ENCODE results near the gene MPLKIP.

MPLKIP gene

DNA sequence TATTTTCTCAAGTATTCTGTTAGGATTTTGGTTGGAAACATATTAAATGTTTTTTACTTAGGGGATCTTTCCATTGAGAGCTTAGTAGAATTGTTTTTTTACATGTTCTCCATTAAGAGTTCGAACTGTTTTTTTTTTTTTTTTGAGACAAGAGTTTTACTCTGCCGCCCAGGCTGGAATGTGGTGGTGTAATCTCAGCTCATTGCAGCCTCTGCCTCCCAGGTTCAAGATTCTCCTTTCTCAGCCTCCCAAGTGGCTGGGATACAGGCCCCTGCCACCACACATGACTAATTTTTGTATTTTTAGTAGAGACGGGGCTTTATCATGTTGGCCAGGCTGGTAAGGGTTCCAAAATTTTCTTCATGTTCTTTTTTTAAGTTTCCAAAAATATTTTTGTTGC lies 33.2 kb downstream of the MPLKIP start:
- DNase-seq, result no peak
- Histone ChIP-seq H3K9me3 (ENCODE audit: control insufficient read depth, low read length) (no peaks in the 10 kb centered on the region), H3K4me3 (ENCODE audit: insufficient read depth, low read depth, low read length, poor library complexity, severe bottlenecking) (no peak overlapping the region), H3K27ac (ENCODE audit: insufficient read depth, low read length, poor library complexity, severe bottlenecking) (no peak overlapping the region), H3K4me1 (ENCODE audit: control insufficient read depth, insufficient read depth, low read length, poor library complexity, severe bottlenecking) (no peaks in the 10 kb centered on the region), H3K36me3 (ENCODE audit: control insufficient read depth, insufficient read depth, low read length) (no peaks in the 10 kb centered on the region), H3K27me3 (replicated peaks; ENCODE audit: control insufficient read depth, insufficient read depth, low read length, poor library complexity, severe bottlenecking) (no peaks in the 10 kb centered on the region)

DNA sequence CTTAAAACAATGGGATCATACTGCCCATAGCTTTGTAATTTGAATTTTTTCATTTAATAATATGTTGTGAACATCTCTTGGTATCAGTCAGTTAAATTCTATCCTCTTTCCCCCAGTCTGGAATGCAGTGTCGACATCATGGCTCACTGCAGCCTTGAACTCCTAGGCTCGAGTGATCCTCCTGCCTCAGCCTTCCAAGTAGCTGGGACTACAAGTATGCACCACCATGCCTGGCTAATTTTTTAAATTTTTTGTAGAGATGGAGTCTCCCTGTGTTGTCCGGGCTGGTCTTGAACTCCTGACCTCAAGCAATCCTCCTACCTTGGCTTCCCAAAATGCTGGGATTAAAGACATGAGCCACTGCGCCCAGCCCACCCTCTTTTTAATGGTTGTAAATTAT lies 34.6 kb downstream of the MPLKIP start:
- no peaks in the 10 kb centered on the region for H3K27me3 ChIP-seq (replicated peaks; ENCODE audit: control insufficient read depth, insufficient read depth, low read length, poor library complexity, severe bottlenecking)
- H3K9me3 ChIP-seq (ENCODE audit: control insufficient read depth, low read length), result no peaks in the 10 kb centered on the region
- no peak overlapping the region for H3K27ac ChIP-seq (ENCODE audit: insufficient read depth, low read length, poor library complexity, severe bottlenecking)
- peaks cover under 1% of the 10 kb centered on the region for H3K36me3 ChIP-seq (ENCODE audit: control insufficient read depth, insufficient read depth, low read length)
- H3K4me3 ChIP-seq (ENCODE audit: insufficient read depth, low read depth, low read length, poor library complexity, severe bottlenecking), result no peak overlapping the region
- DNase-seq, result no peak
- H3K4me1 ChIP-seq (ENCODE audit: control insufficient read depth, insufficient read depth, low read length, poor library complexity, severe bottlenecking), result no peaks in the 10 kb centered on the region

DNA sequence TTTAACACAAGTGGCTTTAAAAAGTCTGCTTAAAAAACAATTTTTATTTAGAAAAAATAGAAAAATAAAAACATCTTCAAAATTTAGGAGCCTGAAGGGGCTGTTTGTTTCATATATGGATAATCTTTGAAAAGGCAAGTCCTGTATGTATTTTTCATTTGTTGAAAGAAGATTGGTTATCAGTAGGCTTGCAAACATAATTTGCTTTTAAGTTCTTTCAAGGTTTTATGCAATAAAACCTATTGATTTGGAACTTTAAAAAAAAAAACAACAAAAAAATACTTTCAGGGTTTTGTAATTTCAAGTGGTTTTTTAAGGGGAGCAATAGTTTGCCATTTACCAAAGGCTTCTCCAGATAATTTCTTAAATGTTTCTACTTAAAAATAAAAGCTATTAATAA lies 35.6 kb downstream of the MPLKIP start:
- H3K27me3 ChIP-seq (replicated peaks; ENCODE audit: control insufficient read depth, insufficient read depth, low read length, poor library complexity, severe bottlenecking), result no peaks in the 10 kb centered on the region
- H3K27ac ChIP-seq (ENCODE audit: insufficient read depth, low read length, poor library complexity, severe bottlenecking), result no peak overlapping the region
- no peaks in the 10 kb centered on the region for H3K9me3 ChIP-seq (ENCODE audit: control insufficient read depth, low read length)
- H3K4me3 ChIP-seq (ENCODE audit: insufficient read depth, low read depth, low read length, poor library complexity, severe bottlenecking), result no peak overlapping the region
- H3K4me1 ChIP-seq (ENCODE audit: control insufficient read depth, insufficient read depth, low read length, poor library complexity, severe bottlenecking), result no peaks in the 10 kb centered on the region
- DNase-seq, result no peak
- H3K36me3 ChIP-seq (ENCODE audit: control insufficient read depth, insufficient read depth, low read length), result peaks cover 11% of the 10 kb centered on the region

DNA sequence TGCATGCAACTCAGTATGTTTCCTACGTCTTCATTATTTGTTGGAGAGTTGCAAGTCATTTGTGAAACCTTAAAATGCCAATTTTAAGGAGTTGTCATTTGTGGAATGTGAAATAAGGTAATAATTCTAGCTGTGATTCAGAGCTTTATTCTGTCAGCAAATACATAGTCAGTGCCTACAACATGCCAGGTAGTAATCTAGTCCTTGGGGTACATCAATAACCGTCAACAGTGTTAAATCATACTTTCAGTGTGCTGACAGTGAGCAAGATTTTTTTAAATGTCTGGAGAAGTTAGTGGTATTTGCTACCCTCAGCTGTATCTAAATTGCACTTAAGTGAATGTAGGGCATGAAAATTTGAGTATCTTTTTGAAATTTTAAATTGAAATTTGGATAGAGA lies 36.7 kb downstream of the MPLKIP start:
- no peak overlapping the region for H3K27ac ChIP-seq (ENCODE audit: insufficient read depth, low read length, poor library complexity, severe bottlenecking)
- DNase-seq, result no peak

DNA sequence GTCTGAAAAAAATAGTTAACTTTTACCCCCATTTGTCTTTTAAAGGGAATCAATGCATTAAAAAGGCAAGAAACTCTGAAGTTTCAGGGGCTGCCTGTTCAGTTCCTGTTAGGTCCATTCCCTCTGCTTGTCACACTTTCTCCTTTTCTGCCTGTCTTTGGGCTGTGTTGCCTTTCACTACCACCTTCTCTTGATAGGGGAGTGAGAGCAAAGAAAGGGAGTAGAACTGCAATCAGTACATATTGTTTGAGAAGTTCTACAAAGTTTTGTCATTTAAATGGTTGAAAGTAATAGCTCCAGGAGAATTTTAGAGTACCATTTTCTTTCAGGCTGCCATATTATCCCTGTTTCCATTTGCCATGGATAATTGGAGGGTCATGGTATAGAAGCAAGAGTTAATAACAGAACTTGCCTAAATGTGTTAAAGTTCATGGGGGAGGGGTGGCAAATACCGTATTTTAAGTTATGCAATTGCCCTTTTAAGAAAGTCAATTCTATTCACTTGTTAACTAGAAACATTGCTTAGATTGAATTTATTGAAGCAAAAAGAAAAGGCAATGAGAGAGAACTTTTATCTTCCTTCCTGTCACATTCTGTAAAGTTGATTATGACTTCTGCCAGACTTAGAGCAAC lies 38.6 kb downstream of the MPLKIP start:
- Histone ChIP-seq H3K27ac (ENCODE audit: insufficient read depth, low read length, poor library complexity, severe bottlenecking) (no peak overlapping the region), H3K36me3 (ENCODE audit: control insufficient read depth, insufficient read depth, low read length) (peaks cover 33% of the 10 kb centered on the region), H3K4me1 (ENCODE audit: control insufficient read depth, insufficient read depth, low read length, poor library complexity, severe bottlenecking) (no peaks in the 10 kb centered on the region), H3K27me3 (replicated peaks; ENCODE audit: control insufficient read depth, insufficient read depth, low read length, poor library complexity, severe bottlenecking) (no peaks in the 10 kb centered on the region), H3K9me3 (ENCODE audit: control insufficient read depth, low read length) (no peaks in the 10 kb centered on the region), H3K4me3 (ENCODE audit: insufficient read depth, low read depth, low read length, poor library complexity, severe bottlenecking) (no peak overlapping the region)
- DNase-seq, result no peak

More for the DNA sequence above, 36.7 kb downstream of the MPLKIP start:
- no peaks in the 10 kb centered on the region for H3K27me3 ChIP-seq (replicated peaks; ENCODE audit: control insufficient read depth, insufficient read depth, low read length, poor library complexity, severe bottlenecking)
- H3K4me1 ChIP-seq (ENCODE audit: control insufficient read depth, insufficient read depth, low read length, poor library complexity, severe bottlenecking), result no peaks in the 10 kb centered on the region
- no peak overlapping the region for H3K4me3 ChIP-seq (ENCODE audit: insufficient read depth, low read depth, low read length, poor library complexity, severe bottlenecking)
- H3K9me3 ChIP-seq (ENCODE audit: control insufficient read depth, low read length), result no peaks in the 10 kb centered on the region
- H3K36me3 ChIP-seq (ENCODE audit: control insufficient read depth, insufficient read depth, low read length), result peaks cover 20% of the 10 kb centered on the region

DNA sequence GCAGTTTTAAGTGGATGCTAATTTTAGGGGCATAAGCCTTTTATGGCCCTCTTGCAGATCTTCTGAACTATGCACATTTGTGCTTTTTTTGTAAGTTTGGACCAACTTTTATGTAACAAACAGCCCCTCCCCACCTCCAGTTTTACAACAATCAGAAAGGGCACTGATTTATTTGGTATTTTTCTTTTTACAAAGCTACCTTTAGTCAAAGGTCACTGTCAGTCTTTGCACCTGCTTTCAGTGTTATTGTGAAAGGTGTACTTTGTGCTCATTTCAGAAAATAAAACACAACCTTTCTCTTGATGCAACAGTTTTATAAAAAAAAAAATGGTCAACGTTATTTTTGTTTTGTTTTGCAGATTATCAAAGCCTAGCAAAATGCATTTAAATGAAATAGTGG lies 39.2 kb downstream of the MPLKIP start:
- Histone ChIP-seq H3K4me3 (ENCODE audit: insufficient read depth, low read depth, low read length, poor library complexity, severe bottlenecking) (no peak overlapping the region), H3K27ac (ENCODE audit: insufficient read depth, low read length, poor library complexity, severe bottlenecking) (no peak overlapping the region), H3K36me3 (ENCODE audit: control insufficient read depth, insufficient read depth, low read length) (peaks cover 33% of the 10 kb centered on the region), H3K4me1 (ENCODE audit: control insufficient read depth, insufficient read depth, low read length, poor library complexity, severe bottlenecking) (no peaks in the 10 kb centered on the region), H3K9me3 (ENCODE audit: control insufficient read depth, low read length) (no peaks in the 10 kb centered on the region), H3K27me3 (replicated peaks; ENCODE audit: control insufficient read depth, insufficient read depth, low read length, poor library complexity, severe bottlenecking) (no peaks in the 10 kb centered on the region)
- no peak for DNase-seq

DNA sequence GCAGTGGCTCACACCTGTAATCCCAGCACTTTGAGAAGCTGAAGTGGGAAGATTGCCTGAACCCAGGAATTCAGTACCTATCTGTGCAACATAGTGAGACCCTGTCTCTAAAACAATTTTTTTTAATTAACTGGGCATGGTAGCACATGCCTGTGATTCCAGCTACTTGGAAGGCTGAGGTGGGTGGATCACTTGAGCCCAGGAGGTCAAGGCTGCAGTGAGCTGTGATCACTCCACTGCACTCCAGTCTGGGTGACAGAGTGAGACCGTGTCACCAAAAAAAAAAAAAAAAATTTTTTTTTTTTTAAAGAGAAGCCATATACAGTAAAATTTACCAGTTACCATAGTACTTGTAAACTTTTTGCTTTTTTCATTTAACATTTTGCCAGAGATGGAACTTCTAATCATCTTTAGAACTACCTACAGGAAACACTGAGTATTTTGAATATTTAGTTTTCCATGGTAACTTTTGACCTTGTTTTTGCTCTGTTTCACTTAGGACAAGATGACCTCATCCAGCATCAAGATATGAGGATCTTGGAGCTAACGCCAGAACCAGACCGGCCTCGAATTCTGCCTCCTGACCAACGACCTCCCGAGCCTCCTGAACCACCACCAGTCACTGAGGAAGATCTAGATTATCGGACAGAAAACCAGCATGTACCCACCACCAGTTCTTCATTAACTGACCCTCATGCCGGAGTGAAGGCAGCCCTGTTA lies 40.6 kb downstream of the MPLKIP start:
- Histone ChIP-seq H3K27ac (ENCODE audit: insufficient read depth, low read length, poor library complexity, severe bottlenecking) (no peak overlapping the region), H3K36me3 (ENCODE audit: control insufficient read depth, insufficient read depth, low read length) (peaks cover 46% of the 10 kb centered on the region), H3K27me3 (replicated peaks; ENCODE audit: control insufficient read depth, insufficient read depth, low read length, poor library complexity, severe bottlenecking) (no peaks in the 10 kb centered on the region), H3K9me3 (ENCODE audit: control insufficient read depth, low read length) (no peaks in the 10 kb centered on the region), H3K4me1 (ENCODE audit: control insufficient read depth, insufficient read depth, low read length, poor library complexity, severe bottlenecking) (no peaks in the 10 kb centered on the region), H3K4me3 (ENCODE audit: insufficient read depth, low read depth, low read length, poor library complexity, severe bottlenecking) (no peak overlapping the region)
- no peak for DNase-seq

DNA sequence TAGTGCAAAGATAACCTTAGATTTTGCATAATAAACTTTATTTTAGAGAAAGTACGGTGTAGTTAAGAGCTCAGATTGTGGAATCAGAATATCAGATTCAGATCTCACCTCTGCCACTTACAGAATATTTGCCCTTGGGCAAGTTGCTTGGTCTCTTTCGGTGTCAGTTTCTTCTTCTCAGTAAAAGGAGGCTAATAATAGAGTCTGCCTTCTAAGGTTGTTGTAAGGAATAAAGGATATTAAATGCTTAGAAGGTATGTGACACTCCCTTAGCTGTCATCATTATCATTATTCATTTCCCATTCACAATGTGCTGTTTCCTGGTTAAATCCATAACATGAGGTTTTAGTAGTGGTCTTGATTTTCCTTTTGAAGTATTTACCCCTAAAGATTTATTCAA lies 42.2 kb downstream of the MPLKIP start:
- no peak for DNase-seq
- Histone ChIP-seq H3K9me3 (ENCODE audit: control insufficient read depth, low read length) (no peaks in the 10 kb centered on the region), H3K36me3 (ENCODE audit: control insufficient read depth, insufficient read depth, low read length) (peaks cover 59% of the 10 kb centered on the region), H3K27ac (ENCODE audit: insufficient read depth, low read length, poor library complexity, severe bottlenecking) (no peak overlapping the region), H3K4me1 (ENCODE audit: control insufficient read depth, insufficient read depth, low read length, poor library complexity, severe bottlenecking) (no peaks in the 10 kb centered on the region), H3K27me3 (replicated peaks; ENCODE audit: control insufficient read depth, insufficient read depth, low read length, poor library complexity, severe bottlenecking) (no peaks in the 10 kb centered on the region), H3K4me3 (ENCODE audit: insufficient read depth, low read depth, low read length, poor library complexity, severe bottlenecking) (no peak overlapping the region)

DNA sequence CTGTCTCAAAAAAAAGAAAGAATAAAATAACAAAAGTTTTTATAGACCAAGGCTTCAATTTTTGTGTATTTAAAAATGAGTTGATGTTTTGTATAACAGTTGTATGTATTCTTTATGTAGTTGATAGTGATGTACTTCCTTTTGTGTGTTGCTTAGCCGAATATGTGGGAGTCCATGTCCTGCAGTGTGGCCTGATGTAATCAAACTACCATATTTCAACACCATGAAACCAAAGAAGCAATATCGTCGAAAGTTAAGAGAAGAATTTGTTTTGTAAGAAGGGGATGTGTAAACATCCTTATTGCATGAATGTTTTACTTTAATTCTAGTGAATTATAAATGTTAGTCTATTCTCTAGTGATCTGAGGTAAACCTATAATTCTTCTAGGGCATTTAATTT lies 56.6 kb downstream of the MPLKIP start:
- H3K27me3 ChIP-seq (replicated peaks; ENCODE audit: control insufficient read depth, insufficient read depth, low read length, poor library complexity, severe bottlenecking), result no peaks in the 10 kb centered on the region
- DNase-seq, result no peak
- peaks cover 9% of the 10 kb centered on the region for H3K36me3 ChIP-seq (ENCODE audit: control insufficient read depth, insufficient read depth, low read length)
- no peak overlapping the region for H3K4me3 ChIP-seq (ENCODE audit: insufficient read depth, low read depth, low read length, poor library complexity, severe bottlenecking)
- no peak overlapping the region for H3K27ac ChIP-seq (ENCODE audit: insufficient read depth, low read length, poor library complexity, severe bottlenecking)
- no peaks in the 10 kb centered on the region for H3K9me3 ChIP-seq (ENCODE audit: control insufficient read depth, low read length)
- no peaks in the 10 kb centered on the region for H3K4me1 ChIP-seq (ENCODE audit: control insufficient read depth, insufficient read depth, low read length, poor library complexity, severe bottlenecking)
